HepG2 (cell line): Measurements from ENCODE around the gene HP1BP3. TPM values are rescaled to one million over a fixed set of nuclear protein-coding genes. Genes with fewer than 3 reads are reported as not detected.

ENCODE experiments used
- ARID4A ChIP-seq: sonication (generic); formaldehyde crosslinking; IDR thresholded peaks from 2 replicates; pipeline ENCODE4 v1.5.0; 2020; ENCODE audit warnings: mild to moderate bottlenecking, missing genetic modification reagents, borderline replicate concordance
- ATF5 ChIP-seq: sonication (generic); formaldehyde crosslinking; IDR thresholded peaks from 2 replicates; pipeline ENCODE4 v1.4.0; 2020; ENCODE audit warnings: mild to moderate bottlenecking, low read depth, missing genetic modification reagents
- BRCA1 ChIP-seq: sonication (generic); formaldehyde crosslinking; IDR thresholded peaks from 2 replicates; pipeline ENCODE4 v1.4.0; 2020; ENCODE audit warnings: missing genetic modification reagents
- CSRNP1 ChIP-seq: sonication (generic); formaldehyde crosslinking; IDR thresholded peaks from 2 replicates; pipeline ENCODE4 v1.8.1; 2023; ENCODE audit warnings: mild to moderate bottlenecking, missing genetic modification reagents
- EED ChIP-seq: sonication (generic); formaldehyde crosslinking; IDR thresholded peaks from 2 replicates; pipeline ENCODE4 v1.5.0; 2020; ENCODE audit warnings: mild to moderate bottlenecking, missing genetic modification reagents
- ELK4 ChIP-seq: sonication (generic); formaldehyde crosslinking; IDR thresholded peaks from 2 replicates; pipeline ENCODE4 v1.9.0; 2021; ENCODE audit warnings: missing genetic modification reagents, borderline replicate concordance
- FOSL2 ChIP-seq: sonication (generic); formaldehyde crosslinking; IDR thresholded peaks from 2 replicates; pipeline ENCODE4 v1.4.0; 2020; ENCODE audit warnings: missing genetic modification reagents
- HNF1B ChIP-seq: sonication (generic); formaldehyde crosslinking; IDR thresholded peaks from 2 replicates; pipeline ENCODE4 v1.5.1; 2020; ENCODE audit warnings: mild to moderate bottlenecking, moderate library complexity, missing genetic modification reagents
- TARDBP ChIP-seq: sonication (generic); formaldehyde crosslinking; IDR thresholded peaks from 2 replicates; pipeline ENCODE4 v1.8.0; 2022; ENCODE audit warnings: mild to moderate bottlenecking, missing genetic modification reagents
- TEAD2 ChIP-seq: sonication (generic); formaldehyde crosslinking; IDR thresholded peaks from 2 replicates; pipeline ENCODE4 v1.9.0; 2021; ENCODE audit warnings: missing genetic modification reagents
- ZBTB43 ChIP-seq: sonication (generic); formaldehyde crosslinking; conservative IDR thresholded peaks from 2 replicates; pipeline ENCODE4 v1.4.0; 2020; ENCODE audit warnings: missing genetic modification reagents
- ZNF18 ChIP-seq: sonication (generic); formaldehyde crosslinking; IDR thresholded peaks from 2 replicates; pipeline ENCODE4 v1.8.0; 2022; ENCODE audit warnings: mild to moderate bottlenecking, missing genetic modification reagents; ENCODE audit not compliant: insufficient replicate concordance
- ZNF383 ChIP-seq: sonication (generic); formaldehyde crosslinking; IDR thresholded peaks from 2 replicates; pipeline ENCODE4 v1.4.0; 2020; ENCODE audit warnings: missing genetic modification reagents, mild to moderate bottlenecking, borderline replicate concordance
- ZNF7 ChIP-seq: IDR thresholded peaks from 2 replicates; pipeline ENCODE4 v1.6.1; 2016; ENCODE audit warnings: missing biosample characterization, missing genetic modification reagents
- ZNF782 ChIP-seq: sonication (generic); formaldehyde crosslinking; IDR thresholded peaks from 2 replicates; pipeline ENCODE4 v1.4.0; 2020; ENCODE audit warnings: missing genetic modification reagents, mild to moderate bottlenecking, borderline replicate concordance
- polyA plus RNA-seq, 8 experiments: library from polyadenylated mRNA; depleted of rRNA in 3 of 8; stranded (reverse) in 7 of 8; unstranded in 1 of 8; fragments of >200 nt; fragmentation: Illumina TruSeq in 4 of 8; extraction: Trizol in 4 of 8; gene quantifications; 2 replicates each; pipeline versions ENCODE4 v1.2.1 to v1.2.3, GENCODE V29; 2011 to 2016; ENCODE audit warnings: low read depth in 4 of 8, missing spikeins in 1 of 8, mixed read lengths in 1 of 8; ENCODE audit not compliant: insufficient read depth in 1 of 8
- total RNA-seq, 5 experiments: library from RNA; depleted of rRNA; stranded (reverse); fragments of >200 nt; fragmentation: Illumina TruSeq; extraction: Trizol; gene quantifications; 2 replicates each; pipeline ENCODE4 v1.2.3, GENCODE V29; 2016; ENCODE audit warnings: low read depth in 1 of 5

Gene HP1BP3
- total and polyA plus RNA-seq, 2 of the 13 experiments (the other 11 are each of a cell fraction or from before 2014, with no cell fraction given): 98.5 to 137 TPM

- 0 out of 2 replicates have a peak, but pooled peaks have one; percentile 46 for TF ChIP-seq TEAD2 (CRISPR knock-in tag)
- TF ChIP-seq TARDBP (CRISPR knock-in tag): no peak
- peak; percentile 97 for TF ChIP-seq FOSL2
- TF ChIP-seq ZNF7 (CRISPR knock-in tag): no peak
- no peak for TF ChIP-seq CSRNP1 (CRISPR knock-in tag)
- TF ChIP-seq EED: no peak
- no peak for TF ChIP-seq BRCA1 (CRISPR knock-in tag)
- no peak for TF ChIP-seq ATF5 (CRISPR knock-in tag)
- no peak; the same call in 1 of the 2 replicates for TF ChIP-seq ZBTB43 (CRISPR knock-in tag)
- TF ChIP-seq ELK4 (CRISPR knock-in tag): no peak
- TF ChIP-seq ZNF383 (CRISPR knock-in tag): no peak
- no peak for TF ChIP-seq ZNF18 (CRISPR knock-in tag)
- 0 out of 2 replicates have a peak, but pooled peaks have one; percentile 42 for TF ChIP-seq ZNF782 (CRISPR knock-in tag)
- TF ChIP-seq ARID4A (CRISPR knock-in tag): peak; percentile 48
- peak; percentile 55; the same call in 1 of the 2 replicates for TF ChIP-seq HNF1B (CRISPR knock-in tag)
These were observed 54.3 kb downstream of the HP1BP3 start, which contains the start of gene SH2D5 (continued) for GRCh38 chr1:20732588-20733359.
